GM23338 (cell line): Measurements from ENCODE around the gene STOM.

Experiments
- CREB1 ChIP-seq: fragments of 250-450 bp; sonication (Bioruptor Pico); IDR thresholded peaks from 2 replicates; pipeline ENCODE4 v1.5.0; 2020; ENCODE audit warnings: low read depth, mild to moderate bottlenecking, moderate library complexity
- CTCF ChIP-seq, 2 experiments: fragments of 200-600 bp in 1 of 2; sonication (generic) in 1 of 2; conservative IDR thresholded peaks; 2 replicates each; pipeline versions ENCODE4 v1.5.1 to v1.6.1; 2016 to 2017; ENCODE audit warnings: antibody characterized with exemption in 2 of 2, low read depth in 2 of 2, mild to moderate bottlenecking in 2 of 2, moderate library complexity in 1 of 2
- ETS1 ChIP-seq: IDR thresholded peaks from 2 replicates; pipeline ENCODE4 v1.6.1; 2016; ENCODE audit warnings: antibody characterized with exemption
- EZH2 ChIP-seq: fragments of 200-600 bp; sonication (generic); IDR thresholded peaks from one replicate; pipeline ENCODE4 v1.8.0; 2017; ENCODE audit warnings: antibody characterized with exemption, mild to moderate bottlenecking, low read depth; ENCODE audit not compliant: unreplicated experiment
- EZH2phosphoT487 ChIP-seq: fragments of 200-600 bp; sonication (generic); IDR thresholded peaks from one replicate; pipeline ENCODE4 v1.8.1; 2018; ENCODE audit warnings: antibody characterized with exemption; ENCODE audit not compliant: unreplicated experiment
- JUNB ChIP-seq: IDR thresholded peaks from one replicate; pipeline ENCODE4 v1.6.1; 2016; ENCODE audit warnings: antibody characterized with exemption; ENCODE audit not compliant: unreplicated experiment
- NANOG ChIP-seq: IDR thresholded peaks from 2 replicates; pipeline ENCODE4 v1.6.1; 2016; ENCODE audit warnings: antibody characterized with exemption, borderline replicate concordance
- POLR2AphosphoS5 ChIP-seq: IDR thresholded peaks from 2 replicates; pipeline ENCODE4 v1.6.1; 2016; ENCODE audit warnings: antibody characterized with exemption, low read depth
- REST ChIP-seq: IDR thresholded peaks from one replicate; pipeline ENCODE4 v1.6.1; 2018; ENCODE audit warnings: antibody characterized with exemption; ENCODE audit not compliant: unreplicated experiment
- STAT1 ChIP-seq: IDR thresholded peaks from one replicate; pipeline ENCODE4 v1.6.1; 2016; ENCODE audit warnings: antibody characterized with exemption; ENCODE audit not compliant: unreplicated experiment
- ZNF114 ChIP-seq: fragments of 250-450 bp; sonication (Bioruptor Pico); IDR thresholded peaks from 2 replicates; pipeline ENCODE4 v1.5.0; 2020; ENCODE audit warnings: mild to moderate bottlenecking, moderate library complexity
- ZNF331 ChIP-seq: fragments of 250-450 bp; sonication (Bioruptor Pico); IDR thresholded peaks from 2 replicates; pipeline ENCODE4 v1.5.0; 2020; ENCODE audit warnings: low read depth, mild to moderate bottlenecking, moderate library complexity

GRCh38 chr9:121321016-121321503, 49.0 kb downstream of the STOM start:
- no peak for TF ChIP-seq POLR2AphosphoS5
- TF ChIP-seq CTCF (conservative IDR thresholded peaks at IDR 0.05; ENCODE audit: low read depth in 2 of 2): no peak
- no peak for TF ChIP-seq EZH2
- no peak for TF ChIP-seq CREB1 (CRISPR knock-in tag)
- no peak for TF ChIP-seq ZNF114
- no peak for TF ChIP-seq EZH2phosphoT487
- TF ChIP-seq ZNF331: no peak
- no peak for TF ChIP-seq REST
- TF ChIP-seq JUNB: no peak
- no peak for TF ChIP-seq ETS1
- TF ChIP-seq NANOG: no peak
- TF ChIP-seq STAT1: no peak
